Right lung (tissue), 10 donors: Measurements from ENCODE around the gene MAJIN. TPM values are rescaled to one million over a fixed set of nuclear protein-coding genes. Genes with fewer than 3 reads are reported as not detected.
"Not testable (repeated sequence)": the region's sequence is repeated elsewhere in the genome, so short reads cannot be mapped to it uniquely, and the experiment has no call there.

Source experiments
- DNase-seq, 2 donors: peaks; one replicate each; pipeline ENCODE4 v3.0.0-alpha.2; 2013
- long read RNA-seq, 8 donors: transcript quantifications; one replicate each; lab custom pipeline, GENCODE V29; 2026
- polyA plus RNA-seq, 5 donors: library from polyadenylated mRNA; unstranded; fragments of 120-200 nt; gene quantifications; one replicate each; pipeline versions ENCODE4 v1.2.1 to v1.2.3, GENCODE V29; 2013; ENCODE audit warnings: inconsistent platforms in 1 of 5, low replicate concordance in 1 of 5; ENCODE audit not compliant: insufficient read length in 5 of 5, insufficient read depth in 1 of 5

MAJIN gene
- not detected for polyA plus RNA-seq
- long read RNA-seq, donor 1 = 0 reads
- long read RNA-seq, donor 2 = 0 reads
- long read RNA-seq, donor 3 = 0 reads
- long read RNA-seq, donor 4 = 0 reads
- long read RNA-seq, donor 5 = 0 reads
- long read RNA-seq, donor 6 = 0 reads
- long read RNA-seq, donor 7, partial matches to known transcripts = 53 of 167 reads
- long read RNA-seq, donor 7, other reads (novel, unspliced or antisense) = 114 of 167 reads
- long read RNA-seq, donor 8 = 0 reads

- DNase-seq = peak; percentile 80 to 82
Observed at GRCh38 chr11:64971421-64972233, at the start of gene MAJIN. MAJIN (minus strand) TSS chr11:64972108; CDS start chr11:64959405, 12,703 bp downstream.

- no peak for DNase-seq
Observed at GRCh38 chr11:65021509-65021908, 49.6 kb upstream of the MAJIN start.

GRCh38 chr11:65021003-65021402, 49.1 kb upstream of the MAJIN start:
- DNase-seq = no peak

- no peak for DNase-seq
Observed at GRCh38 chr11:65019824-65020223, 47.9 kb upstream of the MAJIN start.

- no peak for DNase-seq
Observed at GRCh38 chr11:65017937-65018336, 46.0 kb upstream of the MAJIN start.

GRCh38 chr11:65016705-65017104, 44.8 kb upstream of the MAJIN start:
- DNase-seq = no peak

GRCh38 chr11:65014726-65015227, 42.9 kb upstream of the MAJIN start:
- DNase-seq = peak in 1 of 2 donors; percentile 14

GRCh38 chr11:65013888-65014725, 42.2 kb upstream of the MAJIN start, which contains the start of gene ARL2:
ARL2 (plus strand) TSS chr11:65014160; CDS start chr11:65014208, 48 bp downstream.
- DNase-seq = peak; percentile 94 to 95

GRCh38 chr11:65013130-65013887, 41.4 kb upstream of the MAJIN start:
- peak; percentile 87 for DNase-seq

GRCh38 chr11:65008873-65009272, 37.0 kb upstream of the MAJIN start:
- DNase-seq = no peak

GRCh38 chr11:65008016-65008415, 36.1 kb upstream of the MAJIN start:
- DNase-seq = no peak

GRCh38 chr11:65003968-65004367, 32.1 kb upstream of the MAJIN start:
- DNase-seq = not testable (repeated sequence)

GRCh38 chr11:65003282-65003681, 31.4 kb upstream of the MAJIN start:
- no peak for DNase-seq

GRCh38 chr11:65002706-65003105, 30.8 kb upstream of the MAJIN start:
- no peak for DNase-seq

GRCh38 chr11:64999478-64999877, 27.6 kb upstream of the MAJIN start:
- no peak for DNase-seq

- no peak for DNase-seq
Observed at GRCh38 chr11:64998690-64999431, 27.0 kb upstream of the MAJIN start.

- DNase-seq = no peak
Observed at GRCh38 chr11:64998141-64998540, 26.2 kb upstream of the MAJIN start.

GRCh38 chr11:64996710-64997380, 24.9 kb upstream of the MAJIN start, which contains the start of gene BATF2:
BATF2 (minus strand) TSS chr11:64996971; CDS start chr11:64996914, 57 bp downstream.
- peak; percentile 81 to 86 for DNase-seq

GRCh38 chr11:64996327-64996709, 24.4 kb upstream of the MAJIN start:
- no peak for DNase-seq

- no peak for DNase-seq
Observed at GRCh38 chr11:64994318-64994717, 22.4 kb upstream of the MAJIN start.
